GM18502 (cell line): ENCODE measurements around the gene PPP2R5C.

ENCODE experiments used
- ATAC-seq: cut with Tn5 transposase; IDR thresholded peaks from one replicate; pipeline ENCODE4 v1.9.1; 2021; ENCODE audit warnings: mild to moderate bottlenecking; ENCODE audit not compliant: unreplicated experiment, poor library complexity

PPP2R5C gene

DNA sequence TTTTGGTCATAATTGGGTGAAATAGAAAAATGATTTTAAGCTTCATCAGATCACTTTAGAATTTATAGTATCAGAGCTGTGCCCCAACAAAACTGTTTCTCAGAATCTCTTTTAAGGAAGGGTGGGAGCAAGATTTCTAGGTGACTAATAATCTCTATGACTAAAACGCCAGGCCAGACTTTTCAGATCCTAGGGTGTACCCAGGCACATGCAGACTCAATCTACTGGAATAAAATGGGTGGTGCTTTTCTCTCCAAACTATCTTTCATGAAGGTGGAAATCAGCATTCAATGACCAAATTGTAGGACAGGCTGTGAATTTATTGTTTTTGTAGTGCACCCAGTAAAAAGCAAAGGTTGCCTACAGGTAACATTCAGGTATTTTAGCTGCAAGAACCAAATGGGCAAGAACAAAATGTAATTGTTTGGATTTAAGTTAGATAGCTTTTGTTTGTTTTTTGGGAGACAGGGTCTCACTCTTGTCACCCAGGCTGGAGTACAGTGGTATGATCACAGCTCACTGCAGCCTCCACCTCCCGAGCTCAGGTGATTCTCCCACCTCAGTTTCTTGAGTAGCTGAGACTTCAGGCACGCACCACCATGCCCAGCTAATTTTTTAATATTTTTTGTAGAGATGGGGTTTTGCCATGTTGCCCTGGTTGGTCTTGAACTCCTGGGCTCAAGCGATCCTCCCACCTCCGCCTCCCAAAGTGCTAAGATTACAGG, 49.5 kb downstream of the PPP2R5C start:
- ATAC-seq = no peak

GRCh38 chr14:101812071-101812470, 50.6 kb downstream of the PPP2R5C start:
- no peak for ATAC-seq

GRCh38 chr14:101813171-101813759, 51.8 kb downstream of the PPP2R5C start:
- ATAC-seq = no peak

DNA sequence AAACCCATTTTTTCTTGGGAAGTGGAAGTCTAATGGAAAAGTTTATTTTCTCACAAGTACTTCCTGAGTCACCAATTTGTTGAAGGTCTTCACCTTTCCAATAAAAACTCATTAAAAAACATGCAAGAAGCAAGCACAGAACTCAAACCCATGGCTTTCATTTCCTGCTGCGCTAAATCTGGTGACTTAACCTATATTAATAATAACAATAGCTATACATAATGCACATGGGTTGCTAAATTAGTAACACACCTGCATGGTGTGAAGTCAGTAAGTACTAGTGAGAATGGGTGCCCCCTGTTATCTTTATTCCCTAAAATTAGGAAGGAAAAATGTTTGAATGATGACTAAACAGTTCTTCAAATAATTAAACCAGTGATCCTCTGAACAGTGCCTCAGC, 52.3 kb downstream of the PPP2R5C start:
- no peak for ATAC-seq

- ATAC-seq = no peak
Measured at GRCh38 chr14:101814934-101815333, 53.4 kb downstream of the PPP2R5C start.

DNA sequence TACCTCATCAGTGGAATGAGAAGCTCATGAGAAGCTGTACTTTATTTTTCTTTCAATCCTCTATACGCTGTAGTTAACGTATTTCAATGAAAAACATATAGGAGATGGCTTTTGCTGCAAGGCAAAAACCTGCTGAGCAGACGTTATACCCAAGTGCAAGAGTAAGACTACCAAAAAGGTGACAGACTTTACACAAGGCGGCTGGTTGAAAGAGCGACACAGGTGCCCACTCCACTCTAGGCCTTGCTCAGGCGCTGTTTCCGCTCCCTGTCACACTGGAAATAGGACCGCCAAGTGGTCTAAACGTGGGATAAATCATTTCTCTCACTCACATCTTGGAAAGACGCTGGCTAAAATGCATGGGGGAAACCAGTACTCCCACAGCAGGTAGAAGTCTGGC, 54.5 kb downstream of the PPP2R5C start:
- ATAC-seq = no peak

GRCh38 chr14:101817501-101818001, 56.0 kb downstream of the PPP2R5C start:
- ATAC-seq = no peak

GRCh38 chr14:101819251-101819990, 57.9 kb downstream of the PPP2R5C start:
- ATAC-seq = no peak

GRCh38 chr14:101820283-101820798, 58.8 kb downstream of the PPP2R5C start:
- ATAC-seq = no peak

- no peak for ATAC-seq
Measured at GRCh38 chr14:101821528-101821927, 60.0 kb downstream of the PPP2R5C start.

GRCh38 chr14:101823066-101823465, 61.6 kb downstream of the PPP2R5C start:
- no peak for ATAC-seq

- peak; percentile 59 for ATAC-seq
Measured at GRCh38 chr14:101823511-101824120, 62.1 kb downstream of the PPP2R5C start.

DNA sequence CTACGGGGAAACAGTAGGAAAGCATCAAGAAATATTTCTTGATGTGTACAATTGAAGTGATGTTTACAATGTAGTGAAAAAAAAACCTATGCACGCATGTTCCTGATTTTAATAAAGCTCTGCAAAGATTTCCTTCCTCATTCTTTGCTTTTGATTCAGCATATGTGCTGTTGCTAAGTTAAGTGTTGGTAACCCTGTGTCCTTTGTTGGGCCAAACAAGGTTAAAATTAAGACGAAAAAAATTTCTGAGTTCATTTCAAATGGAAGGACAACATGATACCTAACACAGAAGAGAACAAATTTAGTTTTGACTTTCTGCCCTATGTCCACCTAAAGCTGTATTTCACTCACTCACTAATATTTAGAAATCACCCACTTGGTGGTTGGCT, 62.8 kb downstream of the PPP2R5C start:
- no peak for ATAC-seq

- no peak for ATAC-seq
Measured at GRCh38 chr14:101825797-101826196, 64.3 kb downstream of the PPP2R5C start.

- ATAC-seq = no peak
Measured at GRCh38 chr14:101826351-101826750, 64.8 kb downstream of the PPP2R5C start.

DNA sequence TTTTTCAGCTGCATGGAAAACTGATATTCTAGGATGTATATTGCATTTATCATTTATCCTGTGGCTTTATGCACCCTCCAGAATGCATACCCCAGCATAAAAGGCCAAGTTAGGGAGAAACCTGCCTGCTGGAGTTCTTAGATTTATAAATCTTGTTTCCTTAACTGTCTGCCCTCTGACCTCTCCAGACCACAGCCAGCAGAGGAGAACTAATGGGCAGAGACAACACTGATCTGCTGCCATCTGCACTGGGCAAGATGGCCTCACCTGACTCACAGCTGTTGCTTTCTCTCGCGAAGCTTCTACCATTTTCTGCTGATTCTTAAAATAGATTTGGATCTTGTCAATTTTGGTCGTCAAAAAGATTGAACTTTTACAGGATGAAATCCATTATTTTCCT, 65.8 kb downstream of the PPP2R5C start:
- no peak for ATAC-seq

DNA sequence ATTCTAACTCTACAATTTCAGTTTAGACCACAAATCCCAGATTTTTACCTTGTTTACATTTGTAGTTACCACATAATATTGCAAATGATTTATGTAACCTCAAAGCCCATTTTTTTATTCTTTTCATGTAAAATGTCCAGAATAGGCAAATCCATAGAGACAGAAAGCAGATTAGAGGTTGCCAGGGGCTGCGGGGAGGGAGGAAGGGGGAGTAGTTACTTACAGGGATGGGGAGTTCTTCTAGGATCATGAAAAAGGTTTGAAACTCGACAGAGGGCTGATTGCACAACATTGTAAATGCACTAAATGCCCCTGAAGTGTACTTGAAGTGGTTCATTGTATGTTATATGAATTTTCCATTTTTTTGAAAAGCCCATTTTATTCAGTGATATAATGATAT, 66.5 kb downstream of the PPP2R5C start:
- no peak for ATAC-seq

DNA sequence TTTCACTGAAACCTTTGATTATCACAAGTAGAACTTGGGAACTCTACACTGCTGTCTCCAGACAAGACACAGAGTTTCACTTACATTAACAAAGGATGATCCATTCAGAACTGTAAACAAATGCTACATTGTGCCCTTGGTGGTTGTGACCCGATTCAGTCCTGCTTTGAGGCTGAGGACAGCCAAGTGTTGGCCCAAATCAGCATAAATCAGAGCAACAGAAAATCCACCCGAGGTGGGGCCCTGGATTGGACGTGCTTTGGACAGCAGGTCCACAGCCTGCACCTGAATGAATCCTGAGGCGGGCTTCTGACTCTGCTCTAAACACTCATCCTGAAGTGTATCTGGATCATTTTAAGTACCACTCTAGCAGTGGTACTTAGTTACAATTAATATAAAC, 68.8 kb downstream of the PPP2R5C start:
- no peak for ATAC-seq

- no peak for ATAC-seq
Measured at GRCh38 chr14:101833045-101833444, 71.5 kb downstream of the PPP2R5C start.

GRCh38 chr14:101834397-101834796, 72.9 kb downstream of the PPP2R5C start:
- no peak for ATAC-seq
